ENCODE data around the gene ADARB1. TPM values are rescaled to one million over a fixed set of nuclear protein-coding genes. Genes with fewer than 3 reads are reported as not detected.
"Not testable (repeated sequence)": the region's sequence is repeated elsewhere in the genome, so short reads cannot be mapped to it uniquely, and the experiment has no call there.

ADARB1 gene
- total RNA-seq, 1 donor from 2014 or later = 15.1 TPM

GRCh38 chr21:45122030-45122429, 47.6 kb downstream of the ADARB1 start:
- ATAC-seq = no peak
- DNase-seq (ENCODE audit: missing footprints) = no peak
- intact Hi-C loops (cut with DNase I) = no loop called here

DNA sequence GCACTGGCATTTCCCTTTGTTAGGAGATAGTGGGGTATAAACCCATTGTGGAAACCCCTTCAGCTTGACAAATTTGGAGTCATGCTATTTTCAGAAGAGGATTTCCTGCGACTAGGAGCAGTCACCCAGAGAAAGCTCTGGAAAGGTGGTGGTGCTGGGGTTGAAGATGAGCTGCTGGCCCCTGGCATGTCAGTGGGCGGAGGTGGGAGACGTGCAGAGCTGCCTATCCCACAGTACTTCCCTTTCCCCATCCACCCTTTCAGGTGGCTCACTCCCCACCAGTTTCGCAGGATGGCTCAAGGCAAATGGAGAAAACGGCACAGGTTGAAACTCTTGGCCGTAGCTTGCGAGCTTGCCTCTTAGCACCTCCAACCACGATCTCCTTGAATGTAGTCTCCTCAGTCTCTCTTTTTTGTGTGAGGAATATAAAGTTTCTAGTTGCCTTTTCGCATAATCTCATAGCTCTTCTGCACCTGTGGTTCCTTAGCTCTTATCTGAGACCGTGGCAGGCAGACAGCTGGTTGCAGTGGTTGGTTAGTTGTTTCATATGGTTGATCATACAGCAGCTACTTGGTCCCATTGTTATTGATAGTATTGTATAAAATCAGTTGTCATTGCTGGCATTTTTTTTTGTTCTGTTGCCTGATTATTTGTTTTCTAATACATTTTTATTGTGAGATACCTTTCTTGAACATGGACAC, 48.2 kb downstream of the ADARB1 start:
- intact Hi-C loops (cut with DNase I) = no loop called here
- no peak for ATAC-seq

GRCh38 chr21:45123440-45123839, 49.1 kb downstream of the ADARB1 start:
- no peak for DNase-seq (ENCODE audit: missing footprints)
- no peak for ATAC-seq
- intact Hi-C loops (cut with DNase I) = no loop called here

More for the DNA sequence above, 48.2 kb downstream of the ADARB1 start:
- DNase-seq (ENCODE audit: missing footprints) = no peak

- DNase-seq (ENCODE audit: missing footprints) (no peak), ATAC-seq (no peak)
- intact Hi-C loops (cut with DNase I) = no loop called here
Observed at GRCh38 chr21:45124596-45124995, 50.2 kb downstream of the ADARB1 start.

DNA sequence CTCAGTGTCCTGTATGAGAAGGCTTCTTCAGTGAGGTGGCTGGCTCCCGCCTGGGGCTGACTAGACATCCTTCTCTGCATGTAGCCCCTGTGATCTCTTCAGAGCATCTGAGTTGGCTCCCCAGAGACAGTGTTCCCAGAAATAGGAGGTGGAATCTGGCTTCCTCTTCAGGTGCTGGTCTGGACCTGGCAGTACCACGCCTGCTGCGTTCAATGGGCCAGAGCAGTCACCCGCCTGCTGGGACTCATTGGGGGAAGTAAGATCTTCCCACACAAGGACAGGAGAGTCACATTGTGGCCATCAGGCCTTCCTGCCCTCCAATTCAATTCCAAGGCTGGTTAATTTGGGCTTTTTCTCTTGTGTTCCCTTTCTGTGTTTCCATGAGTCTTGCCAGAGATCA, 51.0 kb downstream of the ADARB1 start:
- intact Hi-C loops (cut with DNase I) = loop anchor here (5.0 kb wide), 2 partner anchors 33 to 233 kb away; no protein-coding TSS in a partner anchor
- DNase-seq (ENCODE audit: missing footprints) (no peak), ATAC-seq (no peak)

- no peak for DNase-seq (ENCODE audit: missing footprints)
- no peak for ATAC-seq
- intact Hi-C loops (cut with DNase I) = loop anchor here (5.0 kb wide), 2 partner anchors 34 to 234 kb away; no protein-coding TSS in a partner anchor
Observed at GRCh38 chr21:45126204-45126626, 51.8 kb downstream of the ADARB1 start.

- DNase-seq (ENCODE audit: missing footprints) (no peak), ATAC-seq (no peak)
- intact Hi-C loops (cut with DNase I) = loop anchor here (5.0 kb wide), 2 partner anchors 35 to 235 kb away; no protein-coding TSS in a partner anchor
Observed at GRCh38 chr21:45126983-45127382, 52.6 kb downstream of the ADARB1 start.

- DNase-seq (ENCODE audit: missing footprints) (no peak), ATAC-seq (no peak)
- intact Hi-C loops (cut with DNase I) = loop anchor here (1.0 to 5.0 kb wide), 5 partner anchors 25 to 236 kb away; partner anchors contain the start of gene ADARB1
Observed at GRCh38 chr21:45127937-45128336, 53.6 kb downstream of the ADARB1 start.

- no peak for DNase-seq (ENCODE audit: missing footprints)
- peak; percentile 72 for ATAC-seq
- intact Hi-C loops (cut with DNase I) = loop anchor here (1.0 to 5.0 kb wide), 5 partner anchors 26 to 236 kb away; partner anchors contain the start of gene ADARB1
Observed at GRCh38 chr21:45128613-45129188, 54.3 kb downstream of the ADARB1 start.

GRCh38 chr21:45129189-45129923, 55.0 kb downstream of the ADARB1 start:
- DNase-seq (ENCODE audit: missing footprints) = no peak
- intact Hi-C loops (cut with DNase I) = loop anchor here (2.0 to 5.0 kb wide), 4 partner anchors 27 to 237 kb away; partner anchors contain the start of gene ADARB1
- ATAC-seq = peak; percentile 80

DNA sequence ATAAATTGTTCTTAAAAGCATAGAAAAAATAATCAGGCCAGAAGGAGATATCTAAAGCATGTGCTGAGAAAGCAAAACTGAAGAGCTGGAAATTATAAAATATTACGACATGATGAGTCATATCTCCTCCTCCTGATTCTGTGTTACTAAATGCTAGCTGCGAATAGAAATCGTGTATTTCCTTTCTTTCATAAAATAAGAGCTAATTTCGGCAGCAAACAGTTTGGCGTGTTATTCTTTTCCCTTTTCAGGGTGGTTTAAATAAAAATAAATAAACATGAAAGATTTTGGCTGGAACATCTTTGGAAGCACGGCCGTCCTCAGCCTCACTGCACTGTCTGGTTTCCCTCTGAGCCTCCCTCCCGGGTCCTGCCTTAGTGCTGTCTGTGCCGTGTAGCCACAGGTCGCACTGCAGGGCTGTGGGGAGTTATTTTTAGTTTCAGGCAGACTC, 56.0 kb downstream of the ADARB1 start:
- no peak for DNase-seq (ENCODE audit: missing footprints)
- peak; percentile 62 for ATAC-seq
- intact Hi-C loops (cut with DNase I) = loop anchor here (10.0 kb wide), 1 partner anchor 316 kb away; the partner anchor contains the start of gene SUMO3

DNA sequence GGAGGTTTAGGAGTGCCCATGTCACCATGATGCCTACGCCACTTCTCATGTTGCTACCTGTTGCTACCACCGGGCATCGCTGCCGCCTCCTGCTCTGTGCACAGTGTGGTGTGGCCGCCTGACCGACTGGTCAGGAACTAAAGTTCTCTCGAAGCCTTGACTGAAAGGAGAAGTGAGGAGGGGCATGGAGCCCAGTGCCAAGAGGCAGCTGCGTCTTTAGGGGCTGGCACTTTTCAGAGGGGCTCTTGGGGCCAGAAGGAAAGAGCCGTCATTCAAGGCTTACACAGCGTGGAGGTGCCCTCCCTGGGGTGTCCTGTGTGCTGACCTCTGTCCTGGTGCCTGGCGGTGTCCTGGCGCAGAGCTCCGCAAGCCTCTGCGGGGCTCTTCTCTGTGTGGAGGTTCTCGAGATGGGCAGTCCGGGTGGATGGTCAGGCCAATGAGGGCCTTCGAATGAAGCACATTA, 57.2 kb downstream of the ADARB1 start:
- intact Hi-C loops (cut with DNase I) = loop anchor here (10.0 kb wide), 1 partner anchor 317 kb away; the partner anchor contains the start of gene SUMO3
- ATAC-seq (no peak), DNase-seq (ENCODE audit: missing footprints) (no peak)

DNA sequence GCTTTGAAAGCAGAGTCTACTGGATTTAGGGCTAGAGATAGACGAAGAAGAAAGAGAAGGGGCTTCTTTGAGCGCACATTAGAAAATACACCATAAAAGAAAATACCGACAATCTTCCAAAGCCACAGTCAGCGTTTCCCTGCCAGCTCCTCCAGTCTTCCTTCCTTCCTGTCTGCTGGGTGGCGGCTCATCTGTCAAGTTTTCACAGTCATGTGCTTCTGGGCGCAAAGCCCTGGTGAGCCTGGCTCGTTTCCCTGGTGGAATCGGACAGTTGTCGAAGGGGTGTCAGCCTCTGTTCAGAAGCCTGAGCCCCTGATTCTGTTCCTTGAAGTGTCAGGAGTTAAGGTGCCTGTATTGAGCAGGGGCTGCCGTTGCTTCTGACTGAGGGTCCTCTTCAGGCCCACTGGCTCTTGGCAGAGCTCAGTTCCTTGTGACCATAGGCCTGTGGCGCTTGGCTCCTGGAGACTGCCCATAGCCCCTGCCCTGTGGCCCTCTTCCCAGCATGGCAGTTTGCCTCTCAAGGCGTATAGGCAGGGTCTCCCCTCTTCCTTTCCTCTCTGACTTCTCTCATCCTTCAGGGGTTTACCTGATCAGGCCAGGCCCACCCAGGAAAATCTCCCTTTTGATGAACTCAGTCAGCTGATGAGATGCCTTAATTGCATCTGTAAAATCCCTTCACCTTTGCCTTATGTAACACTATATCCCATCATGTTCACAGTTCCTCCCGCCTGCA, 58.6 kb downstream of the ADARB1 start:
- ATAC-seq = no peak

GRCh38 chr21:45133574-45134278, 59.3 kb downstream of the ADARB1 start:
- ATAC-seq; DNase-seq (ENCODE audit: missing footprints): not testable (repeated sequence)
- intact Hi-C loops (cut with DNase I) = loop anchor here (10.0 kb wide), 1 partner anchor 319 kb away; the partner anchor contains the start of gene SUMO3

More for the DNA sequence above, 58.6 kb downstream of the ADARB1 start:
- intact Hi-C loops (cut with DNase I) = loop anchor here (10.0 kb wide), 1 partner anchor 318 kb away; the partner anchor contains the start of gene SUMO3
- no peak for DNase-seq (ENCODE audit: missing footprints)

DNA sequence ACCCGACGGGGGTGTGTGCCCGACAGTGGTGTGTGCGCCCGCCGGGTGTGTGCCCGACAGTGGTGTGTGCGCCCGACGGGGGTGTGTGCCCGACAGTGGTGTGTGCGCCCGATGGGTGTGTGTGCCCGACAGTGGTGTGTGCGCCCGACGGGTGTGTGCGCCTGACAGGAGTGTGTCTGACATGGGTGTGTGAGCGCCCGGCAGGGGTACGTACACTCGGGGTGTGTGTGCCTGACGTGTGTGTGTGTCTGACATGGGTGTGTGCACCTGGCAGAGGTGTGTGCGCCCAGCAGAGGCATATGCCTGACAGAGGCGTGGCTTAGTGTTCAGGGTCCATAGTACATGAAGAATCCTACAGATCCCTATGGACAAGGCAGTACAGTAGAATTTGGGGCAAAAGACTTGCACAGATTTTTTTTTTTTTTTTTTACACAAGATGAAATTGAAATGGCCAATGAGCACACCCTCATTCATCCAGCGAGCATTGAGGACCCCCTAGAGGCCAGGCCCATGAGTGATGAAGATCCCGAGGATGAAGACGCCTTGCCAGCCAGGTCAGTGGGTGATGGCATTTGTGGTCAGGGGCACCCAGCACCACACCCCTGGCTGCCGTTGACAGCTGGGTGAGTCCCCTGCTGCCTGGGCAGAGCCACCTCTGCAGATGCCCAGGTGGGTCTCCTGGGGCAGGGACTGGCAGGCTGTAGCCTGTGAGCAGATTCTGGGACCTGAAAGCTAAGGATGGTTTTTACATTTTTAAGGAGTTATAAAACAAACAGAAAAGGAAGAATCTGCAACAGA, 60.1 kb downstream of the ADARB1 start:
- ATAC-seq = no peak
- intact Hi-C loops (cut with DNase I) = loop anchor here (10.0 kb wide), 1 partner anchor 320 kb away; the partner anchor contains the start of gene SUMO3

GRCh38 chr21:45135122-45135521, 60.7 kb downstream of the ADARB1 start:
- intact Hi-C loops (cut with DNase I) = loop anchor here (10.0 kb wide), 1 partner anchor 320 kb away; the partner anchor contains the start of gene SUMO3
- no peak for DNase-seq (ENCODE audit: missing footprints)
- peak; percentile 38 for ATAC-seq

More for the DNA sequence above, 60.1 kb downstream of the ADARB1 start:
- no peak for DNase-seq (ENCODE audit: missing footprints)
